Daoy (cell line): ENCODE data around the gene MYO5B. TPM values are rescaled to one million over a fixed set of nuclear protein-coding genes. Genes with fewer than 3 reads are reported as not detected.
A peak's percentile ranks its signal among the peaks of the same experiment; 100 is the strongest.

Source experiments
- DNase-seq: peaks from one replicate; pipeline ENCODE4 v3.0.0-alpha.2; 2015; ENCODE audit warnings: low read depth
- total RNA-seq: library from RNA; depleted of rRNA; stranded (reverse); fragments of >200 nt; shearing (Covaris generic); gene quantifications from 2 replicates; pipeline ENCODE4 v1.2.3, GENCODE V29; 2014

MYO5B gene
- total RNA-seq, 1 experiment from 2014 or later, result 3.1 TPM

DNA sequence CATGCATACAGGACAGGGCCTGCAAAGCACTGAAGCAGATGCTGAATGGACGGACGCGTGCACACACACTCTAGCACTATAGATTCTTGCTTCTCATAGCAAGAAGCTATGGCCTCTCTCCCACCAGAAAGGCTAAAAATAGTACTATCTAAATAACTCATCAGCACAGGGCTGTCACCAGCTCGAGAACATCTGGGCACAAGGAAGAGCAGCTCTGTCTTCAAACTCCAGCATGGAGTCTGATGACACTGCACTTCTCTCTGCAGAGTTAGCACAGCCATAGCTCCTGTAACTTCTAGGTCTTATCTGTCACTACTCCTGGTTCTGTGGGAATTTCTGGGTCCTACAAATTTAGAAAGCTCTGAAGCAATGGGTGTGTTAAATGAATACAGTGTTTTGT lies 123.5 kb downstream of the MYO5B start:
- DNase-seq, result no peak

DNA sequence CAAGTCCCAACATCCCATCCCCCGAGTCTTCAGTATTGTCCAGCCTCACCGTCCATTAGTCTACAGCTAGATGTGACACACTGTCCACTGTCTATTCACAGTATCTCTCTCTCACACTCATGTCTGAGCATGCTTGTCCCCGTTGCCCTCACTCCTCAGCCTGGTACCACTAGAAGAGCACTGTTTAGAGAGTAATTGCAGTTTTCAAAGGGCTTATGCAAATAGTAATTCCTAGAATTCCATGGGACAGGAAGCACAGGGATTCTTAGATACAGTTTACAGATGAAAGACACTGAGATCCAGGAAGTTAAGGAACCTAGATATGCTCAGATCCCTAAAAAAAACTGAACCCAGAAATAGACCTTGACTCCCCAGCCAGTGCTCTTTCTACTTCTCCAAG lies 125.5 kb downstream of the MYO5B start:
- DNase-seq, result no peak

DNA sequence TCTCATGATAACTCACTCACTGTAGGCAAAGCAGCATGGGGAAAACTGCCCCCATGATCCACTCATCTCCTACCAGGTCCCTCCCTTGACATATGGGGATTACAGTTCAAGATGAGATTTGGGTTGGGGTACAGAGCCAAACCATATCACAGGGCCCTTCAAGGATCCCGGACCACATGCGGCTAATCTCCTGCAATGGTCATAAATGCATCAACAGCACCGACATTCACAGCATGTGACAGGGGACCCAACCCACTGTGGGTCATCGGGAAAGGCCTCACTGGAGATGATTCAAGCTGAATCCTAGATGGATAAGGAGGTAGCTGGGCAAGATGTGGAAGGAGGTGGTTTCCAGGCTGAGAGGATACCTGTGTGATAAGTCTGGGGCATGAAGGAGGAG lies 129.4 kb downstream of the MYO5B start:
- DNase-seq, result no peak

DNA sequence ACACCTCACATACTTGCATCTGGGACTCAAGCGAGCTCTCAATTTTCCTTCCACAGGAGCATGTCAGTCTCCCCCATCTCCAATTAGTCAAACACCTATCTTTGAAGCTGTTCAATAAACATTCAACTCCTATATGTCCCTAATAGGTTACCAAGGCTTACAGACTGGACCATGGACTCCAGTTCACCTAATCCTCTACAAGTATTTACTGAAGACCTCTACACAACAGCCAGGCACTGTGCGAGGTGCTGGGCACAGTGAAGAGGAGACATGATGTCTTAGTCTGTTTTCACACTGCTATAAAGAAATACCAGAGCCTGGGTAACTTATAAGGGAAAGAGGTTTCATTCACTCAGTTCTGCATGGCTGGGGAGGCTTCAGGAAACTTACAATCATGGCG lies 129.9 kb downstream of the MYO5B start:
- no peak for DNase-seq

DNA sequence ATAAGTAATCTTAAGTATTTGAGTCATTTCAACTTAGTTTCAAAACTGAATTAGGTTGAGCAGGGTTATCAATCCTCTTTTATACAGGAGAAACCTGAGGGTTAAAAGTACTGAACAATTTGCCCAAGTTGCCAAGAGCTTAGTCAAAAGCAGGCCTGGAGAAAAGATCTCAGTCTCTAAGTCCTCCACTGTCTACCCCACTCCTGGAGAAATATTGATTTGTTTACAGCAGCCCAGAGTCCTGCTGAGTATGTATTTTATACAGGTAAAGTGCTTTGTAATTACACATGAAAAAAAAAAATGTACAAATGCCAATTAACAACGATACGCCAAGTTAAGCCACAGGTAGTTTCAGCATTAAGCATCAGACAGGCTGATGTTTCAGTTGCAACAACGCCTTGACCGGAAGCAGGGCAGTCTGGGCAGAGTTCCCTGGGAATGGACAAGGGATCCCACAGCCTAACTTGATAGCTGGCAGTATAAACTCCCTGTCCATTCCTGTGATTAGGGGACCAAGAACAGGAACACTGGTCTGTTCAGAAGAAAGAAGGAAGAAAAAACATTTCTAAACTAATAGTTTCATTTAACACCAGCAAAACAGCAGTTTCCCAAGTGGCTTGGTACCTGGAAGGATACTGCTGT lies 132.9 kb downstream of the MYO5B start:
- peak; percentile 8 for DNase-seq

DNA sequence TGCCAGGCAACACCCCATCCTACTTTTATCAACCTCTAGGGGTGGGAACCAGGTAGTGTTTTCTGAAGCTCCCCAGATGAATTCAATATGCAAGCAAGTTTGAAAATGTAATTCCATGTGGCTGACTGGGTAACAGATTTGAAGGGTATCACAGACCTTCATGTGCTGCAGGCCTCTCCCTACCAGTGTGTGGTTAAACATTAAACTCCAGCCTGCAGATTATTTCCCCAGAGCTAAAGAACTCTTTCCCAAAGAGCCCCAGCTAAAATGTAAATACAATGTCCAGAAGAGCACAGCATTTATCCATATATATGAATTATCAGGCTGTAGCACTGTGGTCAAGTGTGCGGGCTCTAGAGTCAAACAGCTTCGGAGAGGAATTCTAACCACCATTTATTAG lies 134.1 kb downstream of the MYO5B start:
- no peak for DNase-seq

DNA sequence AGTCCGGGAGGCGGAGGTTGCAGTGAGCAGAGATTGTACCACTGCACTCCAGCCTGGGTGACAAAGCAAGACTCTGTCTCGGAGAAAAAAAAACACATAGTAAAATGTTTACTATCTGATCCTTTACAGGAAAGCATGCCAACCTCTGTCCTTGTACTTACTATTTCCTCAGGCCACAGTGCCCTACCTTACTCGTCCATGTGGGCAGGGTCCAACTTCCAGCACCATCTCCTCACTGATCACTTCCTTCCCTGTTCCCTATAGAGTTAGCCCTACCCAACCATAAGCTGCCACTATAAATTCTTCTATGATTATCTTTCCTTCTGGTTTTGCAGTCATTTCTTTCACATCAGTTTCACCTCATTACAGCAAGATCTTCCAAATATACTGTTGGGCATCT lies 136.2 kb downstream of the MYO5B start:
- DNase-seq, result no peak

DNA sequence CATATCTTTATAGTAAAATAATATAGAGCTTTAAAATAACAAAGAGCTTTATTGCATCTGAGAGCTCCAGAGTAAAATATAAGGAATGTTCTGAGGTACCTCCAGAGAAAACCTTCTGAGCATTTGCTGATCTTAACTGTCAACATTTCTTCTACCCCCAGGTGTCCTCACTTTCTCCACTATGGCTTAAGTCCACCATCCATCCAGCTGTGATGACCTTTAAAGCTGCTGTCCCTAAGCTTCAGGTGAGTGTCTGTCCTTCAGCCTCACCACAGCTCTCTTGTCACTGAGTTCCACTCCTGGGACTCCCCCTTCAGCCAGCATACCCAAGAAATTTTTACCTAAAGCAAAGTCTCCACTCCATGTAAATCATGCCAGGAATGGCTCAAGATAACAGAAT lies 137.9 kb downstream of the MYO5B start:
- DNase-seq, result no peak

DNA sequence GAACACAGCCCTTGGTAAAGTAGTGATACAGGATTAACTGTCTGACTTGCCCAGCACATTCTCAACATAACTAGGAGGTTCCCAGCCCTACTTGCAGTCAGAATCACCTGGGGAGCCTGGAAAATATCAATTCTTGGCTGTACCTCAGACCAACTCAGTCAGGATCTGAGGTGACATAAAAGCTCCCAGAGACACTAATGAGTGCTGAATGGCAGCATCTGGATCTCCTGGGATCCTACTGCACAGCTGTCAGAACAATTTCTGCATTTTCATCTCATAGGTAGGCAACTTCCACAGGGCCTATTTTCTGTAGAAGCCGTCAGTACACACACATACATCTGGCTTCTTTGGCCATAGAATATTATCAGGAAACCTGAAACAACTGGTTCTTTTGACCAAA lies 138.8 kb downstream of the MYO5B start:
- no peak for DNase-seq

DNA sequence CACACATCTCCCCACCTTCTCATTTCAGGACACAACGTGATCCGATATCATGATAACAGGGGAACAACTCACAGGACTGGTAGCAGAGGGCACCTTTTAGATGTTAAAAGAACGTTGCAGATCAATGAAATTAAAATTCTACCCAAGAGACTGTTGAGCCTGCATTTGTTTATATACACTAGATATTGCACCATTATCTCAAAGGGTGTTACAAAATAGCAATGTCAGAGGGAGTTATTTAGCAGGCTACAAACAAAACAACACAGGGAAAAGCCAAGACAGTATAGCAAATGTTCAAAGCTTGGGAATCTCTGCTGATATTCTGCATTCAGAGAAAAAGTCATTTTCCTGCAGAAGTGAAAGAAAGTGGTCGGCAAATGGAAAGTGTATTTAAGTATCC lies 139.5 kb downstream of the MYO5B start:
- no peak for DNase-seq

DNA sequence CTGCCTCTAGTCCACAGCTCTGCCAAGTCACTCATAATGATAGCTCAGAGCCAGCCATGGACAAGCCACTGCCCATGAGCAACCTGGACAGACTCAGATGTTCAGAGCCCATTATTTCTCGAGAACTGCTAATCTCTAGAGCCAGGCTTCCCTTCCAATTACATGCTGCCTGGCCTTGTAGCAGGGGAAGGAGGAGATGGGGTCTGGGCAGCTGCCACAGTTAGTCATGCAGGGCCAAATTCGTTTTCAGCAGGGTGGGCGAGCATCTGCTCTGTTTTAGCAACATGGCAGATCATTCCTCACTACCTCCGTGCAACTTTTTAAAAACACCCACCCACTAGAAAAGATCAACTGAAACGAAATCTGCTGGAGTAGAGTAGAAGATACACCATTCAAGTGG lies 141.8 kb downstream of the MYO5B start:
- DNase-seq, result no peak

DNA sequence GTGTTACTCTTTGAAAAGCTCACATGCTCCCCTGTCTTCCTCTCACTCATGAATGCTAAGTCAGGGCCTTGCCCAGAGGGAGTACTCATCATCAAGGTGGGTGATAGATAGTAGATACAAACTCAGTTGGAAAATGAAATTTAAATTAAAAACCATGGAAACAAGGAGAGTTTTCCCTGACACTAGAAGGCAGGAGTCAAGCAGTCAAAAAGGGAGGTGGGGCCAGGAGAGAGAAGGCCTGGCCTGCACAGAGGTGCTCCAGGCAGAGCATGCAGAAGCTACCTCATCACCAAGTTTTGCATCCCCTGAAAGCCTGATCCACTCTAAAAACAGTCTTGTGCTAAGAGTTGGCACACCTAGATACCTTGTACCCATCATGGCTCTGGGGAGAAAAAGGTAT lies 143.7 kb downstream of the MYO5B start:
- DNase-seq, result peak; percentile 16

DNA sequence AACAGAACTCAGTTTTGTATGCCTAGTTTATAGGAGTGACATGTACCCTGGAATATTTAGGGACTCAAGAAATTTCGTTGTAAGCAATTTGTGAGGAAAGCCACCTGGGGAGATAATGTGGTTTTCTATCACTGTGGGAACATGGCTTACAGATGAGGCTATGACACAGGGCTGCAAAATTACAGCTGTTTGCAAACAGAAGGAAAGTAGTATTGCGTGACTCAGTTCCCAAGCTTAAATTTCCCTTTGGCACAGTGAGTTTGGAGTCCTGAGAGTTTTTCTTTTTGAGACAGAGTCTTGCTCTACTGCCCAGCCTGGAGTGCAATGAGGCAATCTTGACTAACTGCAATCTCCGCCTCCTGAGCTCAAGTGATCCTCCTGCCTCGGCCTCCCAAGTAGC lies 149.8 kb downstream of the MYO5B start:
- DNase-seq, result peak; percentile 11

DNA sequence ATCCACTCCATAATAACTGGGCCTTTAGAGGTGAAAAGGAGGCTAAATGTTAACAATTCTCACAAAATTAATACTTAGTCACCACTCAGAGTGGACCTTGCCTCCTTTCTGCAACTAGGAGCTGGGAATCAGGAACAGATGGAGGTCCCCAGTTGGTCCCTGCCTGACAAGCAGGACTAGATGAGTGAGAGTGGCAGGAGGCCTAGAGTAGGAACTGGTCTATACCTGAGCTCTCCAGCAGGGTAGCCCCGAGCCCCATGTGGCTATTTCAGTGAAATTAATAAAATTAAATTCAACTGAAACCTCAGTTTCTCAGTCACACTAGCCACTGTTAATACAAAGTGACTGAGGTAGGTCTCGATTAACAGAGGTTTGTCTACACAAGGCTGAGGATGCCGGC lies 150.5 kb downstream of the MYO5B start:
- no peak for DNase-seq

DNA sequence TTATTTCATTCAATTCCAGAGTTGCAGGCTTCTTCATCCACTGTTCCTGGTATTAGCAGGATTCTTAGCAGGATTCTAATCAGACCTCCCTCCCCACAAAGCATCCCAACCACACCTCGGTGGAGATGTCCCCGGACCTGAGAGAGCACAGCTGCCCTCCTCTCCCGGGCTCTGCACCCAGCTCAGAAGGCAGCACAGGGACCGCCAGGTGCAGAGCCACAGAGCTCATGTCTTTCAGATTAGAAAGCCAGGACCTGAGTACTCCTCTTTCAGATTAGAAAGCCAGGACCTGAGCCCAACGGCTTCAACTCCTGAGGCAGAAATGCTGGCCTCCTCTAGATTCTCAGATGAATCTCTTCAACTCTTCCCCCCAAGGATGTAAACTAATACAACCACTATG lies 152.3 kb downstream of the MYO5B start:
- DNase-seq, result no peak

DNA sequence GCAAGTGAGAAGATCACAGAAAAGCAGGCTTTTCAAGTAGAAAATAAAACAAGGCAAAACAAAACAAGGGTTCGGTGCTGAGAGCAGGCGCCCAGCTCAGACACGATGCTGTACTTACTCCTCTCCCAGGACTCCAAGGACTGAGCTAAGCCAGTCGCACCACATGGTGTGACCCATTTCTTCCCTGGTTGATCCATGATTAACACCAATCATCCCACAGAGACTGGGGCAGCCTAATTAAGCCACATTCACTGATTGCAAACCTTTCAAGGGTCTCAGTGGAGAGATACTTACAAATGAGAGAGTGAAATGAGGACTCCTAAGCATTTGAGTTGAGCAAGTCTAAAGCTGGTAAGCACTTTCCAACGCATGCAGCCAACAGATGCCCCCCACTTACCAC lies 155.2 kb downstream of the MYO5B start:
- DNase-seq, result no peak

DNA sequence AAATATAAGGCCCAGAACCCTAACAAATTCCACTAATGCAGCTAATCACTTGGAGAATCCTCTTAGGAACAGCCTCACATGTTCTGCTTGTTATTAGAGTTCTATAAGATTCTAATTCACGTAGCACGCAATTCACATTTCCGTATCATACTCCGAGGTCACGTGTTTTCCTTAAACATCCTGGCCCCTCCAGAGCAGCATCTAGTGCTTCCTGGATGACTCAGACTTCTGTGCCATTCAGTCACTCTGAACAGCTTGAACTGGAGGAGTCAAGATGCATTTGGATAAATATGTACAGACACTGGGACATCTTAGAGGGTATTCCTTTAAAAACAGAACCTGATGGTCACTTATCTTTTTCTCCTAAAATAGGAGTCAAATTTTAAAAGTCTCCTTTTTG lies 156.5 kb downstream of the MYO5B start:
- DNase-seq, result peak; percentile 53

DNA sequence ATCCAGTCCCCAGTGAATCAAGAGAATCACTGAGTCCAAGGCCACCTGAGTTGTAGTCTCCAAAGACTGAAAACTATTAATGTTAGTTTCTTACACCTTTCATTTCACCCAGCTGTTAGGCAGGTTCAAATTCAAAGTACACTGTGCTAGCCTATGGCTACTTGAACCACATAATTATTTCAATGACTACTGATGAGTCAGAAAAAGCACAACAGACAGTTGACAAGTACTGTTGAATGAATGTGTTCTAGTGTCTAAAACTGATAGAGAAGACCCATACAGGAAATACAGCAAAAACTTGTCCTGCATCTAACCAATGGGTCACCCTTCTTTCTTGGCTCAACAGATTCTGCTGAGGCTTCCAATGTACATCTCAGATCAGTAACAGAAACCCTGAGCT lies 160.9 kb downstream of the MYO5B start:
- peak; percentile 10 for DNase-seq

DNA sequence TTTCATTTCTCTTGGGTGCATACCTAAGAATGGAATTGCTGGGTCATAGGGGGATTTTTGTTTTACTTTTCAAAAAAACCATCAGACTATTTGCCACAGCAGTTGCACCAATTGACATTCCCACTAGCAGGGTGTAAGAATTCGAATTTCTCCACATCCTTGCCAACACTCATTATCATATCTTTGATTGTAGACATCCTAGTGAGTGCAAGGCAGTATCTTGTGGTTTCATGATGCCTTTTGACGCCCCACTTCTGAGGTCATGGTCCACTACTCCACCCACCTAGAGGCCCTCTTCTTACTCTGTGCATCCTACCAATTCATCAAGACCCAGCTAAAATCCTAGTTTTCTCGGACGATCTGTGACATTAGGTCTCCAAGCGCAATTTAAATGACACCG lies 161.9 kb downstream of the MYO5B start:
- DNase-seq, result no peak

DNA sequence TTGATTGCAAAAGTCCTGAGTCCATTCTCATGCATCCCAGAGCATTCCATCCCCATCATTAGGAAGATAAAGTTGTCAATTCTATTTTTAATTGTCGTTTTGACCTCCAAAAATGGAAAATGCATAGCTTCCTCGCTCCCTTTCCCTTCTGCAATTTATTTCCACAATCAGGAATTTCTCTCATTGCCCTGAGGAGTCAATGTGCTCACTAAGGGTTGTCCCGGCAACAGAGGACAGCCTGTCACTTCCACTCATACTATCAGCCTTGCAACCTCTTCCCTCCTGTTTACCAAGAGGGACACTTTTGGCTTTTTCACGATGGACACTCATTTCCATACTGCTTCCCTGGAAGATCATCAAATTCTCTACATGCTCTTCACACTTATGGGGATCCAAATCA lies 164.8 kb downstream of the MYO5B start:
- no peak for DNase-seq

DNA sequence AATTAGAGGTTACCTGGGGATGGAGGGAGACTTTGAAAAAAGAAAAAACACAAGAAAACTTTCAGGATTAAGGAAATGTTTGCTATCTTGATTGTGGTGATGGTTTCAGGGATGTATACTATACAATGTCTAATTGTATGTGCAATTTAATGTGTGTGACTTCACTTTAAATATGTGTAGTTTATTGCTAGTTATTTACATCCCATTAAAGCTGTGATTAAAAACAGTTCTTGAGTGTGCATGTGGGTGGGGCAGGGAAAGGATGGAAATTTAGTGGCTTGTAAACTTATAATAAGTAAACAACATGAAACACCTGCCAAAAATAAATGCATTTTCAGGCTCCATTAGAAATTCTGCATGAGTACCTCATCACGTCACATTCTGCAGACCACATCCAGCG lies 167.0 kb downstream of the MYO5B start:
- DNase-seq, result no peak

DNA sequence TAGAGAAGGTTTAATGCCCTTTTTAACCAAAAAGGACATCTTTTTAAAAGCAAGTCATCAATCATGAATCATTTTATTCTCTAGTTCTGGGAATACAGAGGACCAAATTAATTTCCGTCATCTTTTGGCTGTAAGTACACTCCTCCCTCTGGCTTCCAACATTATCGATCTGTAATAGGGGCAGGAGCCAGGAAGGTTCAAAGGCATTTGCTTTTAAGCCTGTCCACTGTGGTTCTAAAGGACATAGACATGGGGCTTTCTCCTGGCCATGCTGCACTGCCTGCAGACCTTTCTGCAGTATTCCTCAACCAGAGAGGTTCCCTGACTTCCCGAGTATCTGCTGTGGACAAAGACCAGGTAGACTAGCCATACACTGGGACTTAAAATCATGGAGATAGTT lies 170.5 kb downstream of the MYO5B start:
- no peak for DNase-seq

DNA sequence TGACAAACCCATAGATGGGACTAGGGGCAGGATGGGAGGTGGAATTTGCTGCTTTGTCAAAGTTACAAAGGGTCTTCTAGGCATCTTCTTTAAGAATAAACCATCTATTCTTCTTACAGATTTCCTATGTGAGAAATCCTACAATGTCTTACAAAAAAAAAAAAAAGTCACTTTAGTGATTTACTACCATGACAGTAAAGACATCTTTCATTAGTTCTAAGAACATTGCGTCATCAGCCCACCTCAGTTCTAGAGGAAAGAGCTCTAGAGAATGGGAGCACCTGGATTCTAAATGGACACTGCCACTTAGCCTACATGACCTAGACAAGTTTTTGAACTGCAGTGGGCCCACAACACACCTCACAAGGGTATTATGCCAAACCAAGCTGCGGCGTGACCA lies 172.0 kb downstream of the MYO5B start:
- no peak for DNase-seq

DNA sequence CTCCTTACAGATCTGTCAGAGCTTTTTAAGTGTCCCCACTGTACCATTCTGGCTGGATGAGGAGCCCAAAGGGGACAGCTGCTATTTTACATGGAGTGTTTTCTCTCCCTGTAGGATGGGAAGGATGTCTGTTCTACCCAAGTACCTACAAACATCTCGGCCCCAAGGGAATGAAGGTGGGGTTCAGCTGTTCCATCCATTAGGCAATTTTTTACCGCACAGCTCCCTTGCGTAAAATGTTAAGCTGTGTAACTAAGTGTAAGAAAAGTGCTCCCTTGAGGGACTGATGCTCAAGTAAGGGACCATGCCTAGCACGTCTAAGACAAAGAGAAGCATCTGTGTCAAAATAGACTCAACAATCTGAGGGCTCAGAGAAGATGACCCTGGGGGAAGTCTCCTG lies 180.3 kb downstream of the MYO5B start:
- DNase-seq, result no peak
